Measurements from ENCODE around the gene RELT. TPM values are rescaled to one million over a fixed set of nuclear protein-coding genes. Genes with fewer than 3 reads are reported as not detected.
A peak's percentile ranks its signal among the peaks of the same experiment; 100 is the strongest.

RELT gene
- total and polyA plus RNA-seq, 9 of the 15 experiments (the other 6 are each of a cell fraction or from before 2014, with no cell fraction given): 1.1 to 20.2 (median 7.4) TPM

GRCh38 chr11:73404048-73404447 is 27.8 kb downstream of the RELT start (continued):
- TF ChIP-seq ZBTB2 (IDR thresholded peaks at IDR 0.05): no peak
- no peak for TF ChIP-seq MYBL2 (IDR thresholded peaks at IDR 0.05; ENCODE audit: low read depth)
- TF ChIP-seq MYBL2 (CRISPR knock-in tag; IDR thresholded peaks at IDR 0.05; ENCODE audit: borderline replicate concordance): no peak
- peak in 1 of 2 experiments; percentile 23 for TF ChIP-seq E2F6 (IDR thresholded peaks at IDR 0.05; ENCODE audit: borderline replicate concordance in 1 of 2, extremely low read depth in 1 of 2, insufficient read depth in 1 of 2, insufficient read length in 1 of 2, low read depth in 1 of 2, low read length in 1 of 2, poor library complexity in 1 of 2, severe bottlenecking in 1 of 2)
- TF ChIP-seq TAF1 (IDR thresholded peaks at IDR 0.05; ENCODE audit: control insufficient read depth, extremely low read depth, insufficient read depth, low read length, severe bottlenecking): no peak

GRCh38 chr11:73404506-73405145 is 28.4 kb downstream of the RELT start:
- in situ Hi-C loops (cut with MboI): loop anchor here (5.0 kb wide), 1 partner anchor 253 kb away; no protein-coding TSS in a partner anchor
- WGBS (ENCODE audit: insufficient coverage, low coverage, missing lambda C conversion rate): 66% methylated on average over 5 of the region's 5 CpGs
- no peak overlapping the region; the same call in 1 of the 2 replicates for H2AFZ ChIP-seq (ENCODE audit: low read depth, low read length)
- ChIA-PET CTCF (ENCODE audit: low intra/inter-chr PET ratio) (interaction anchor here (0.9 to 3.6 kb wide), 3 partner anchors 256 to 1166 kb away, joined by 3 to 37 read pairs (median 3); no protein-coding TSS in a partner anchor), POLR2A (no interaction called here)
- BruUV-seq (replicated peaks): no TSS peak
- no peaks in the 10 kb centered on the region for H3K9me1 ChIP-seq (ENCODE audit: control insufficient read depth, insufficient read depth, low read length)
- DNase-seq (ENCODE audit: extremely low read depth in 1 of 4, low spot score in 3 of 4) (no peak), FAIRE-seq (no peak), ATAC-seq (no peak)
- H3K4me1 ChIP-seq (replicated peaks in 1 of 2; ENCODE audit: control insufficient read depth in 2 of 2, insufficient read depth in 2 of 2, low read length in 2 of 2): peaks cover 0 to 4% of the 10 kb centered on the region in 2 experiments; a peak in 1 of 5 replicates
- H4K20me1 ChIP-seq (replicated peaks; ENCODE audit: control insufficient read depth, insufficient read depth, low read length): no peaks in the 10 kb centered on the region; the same call in 1 of the 2 replicates
- H3K27me3 ChIP-seq (ENCODE audit: control insufficient read depth in 2 of 2, insufficient read depth in 2 of 2, low read length in 2 of 2): no peaks in the 10 kb centered on the region
- peak overlapping the region in 1 of 2 experiments; percentile 48; a peak in 1 of 4 replicates for H3K9ac ChIP-seq (ENCODE audit: insufficient read depth in 1 of 2, low read depth in 2 of 2, low read length in 2 of 2)
- H3K4me2 ChIP-seq (ENCODE audit: insufficient read depth, low read length): no peak overlapping the region
- intact Hi-C loops (cut with micrococcal nuclease): loop anchor here (1.0 kb wide), 1 partner anchor 257 kb away; no protein-coding TSS in a partner anchor
- H3K36me3 ChIP-seq (ENCODE audit: control insufficient read depth, insufficient read depth, low read length): no peaks in the 10 kb centered on the region
- H3K4me3 ChIP-seq: no peak overlapping the region
- no peak overlapping the region for H3K27ac ChIP-seq (ENCODE audit: extremely low read depth, low read depth, low read length)
- no peaks in the 10 kb centered on the region for H3K79me2 ChIP-seq (ENCODE audit: control insufficient read depth, insufficient read depth, low read length)
- H3K9me3 ChIP-seq (replicated peaks; ENCODE audit: control insufficient read depth, insufficient read depth, low read depth, low read length): no peaks in the 10 kb centered on the region

Data from K562 (cell line).